Kidney tubule cell (primary cell): ENCODE measurements around the gene NDUFS7.

Source experiments
- DNase-seq: peaks from one replicate; pipeline ENCODE4 v3.0.0-alpha.2; 2018; ENCODE audit warnings: low spot score

Gene NDUFS7

GRCh38 chr19:1386945-1387683, 3.4 kb downstream of the NDUFS7 start:
- DNase-seq, result no peak

- no peak for DNase-seq
Measured at GRCh38 chr19:1387684-1388636, 4.3 kb downstream of the NDUFS7 start.

DNA sequence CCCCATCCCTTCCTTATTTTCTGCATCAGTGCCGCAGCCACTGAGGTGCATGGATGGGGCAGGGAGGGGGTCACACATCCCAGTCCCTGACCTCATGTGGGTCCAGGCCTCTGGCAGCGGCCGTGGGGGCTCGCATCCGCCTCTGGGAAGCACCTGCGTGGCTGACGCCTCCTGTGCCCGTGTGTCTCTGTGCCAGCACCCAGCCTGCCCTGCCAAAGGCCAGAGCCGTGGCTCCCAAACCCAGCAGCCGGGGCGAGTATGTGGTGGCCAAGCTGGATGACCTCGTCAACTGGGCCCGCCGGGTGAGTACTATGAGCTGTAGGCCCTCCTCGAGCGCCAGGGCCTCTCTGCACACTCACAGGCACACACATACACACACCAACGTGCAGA, 4.9 kb downstream of the NDUFS7 start:
- DNase-seq, result no peak

DNA sequence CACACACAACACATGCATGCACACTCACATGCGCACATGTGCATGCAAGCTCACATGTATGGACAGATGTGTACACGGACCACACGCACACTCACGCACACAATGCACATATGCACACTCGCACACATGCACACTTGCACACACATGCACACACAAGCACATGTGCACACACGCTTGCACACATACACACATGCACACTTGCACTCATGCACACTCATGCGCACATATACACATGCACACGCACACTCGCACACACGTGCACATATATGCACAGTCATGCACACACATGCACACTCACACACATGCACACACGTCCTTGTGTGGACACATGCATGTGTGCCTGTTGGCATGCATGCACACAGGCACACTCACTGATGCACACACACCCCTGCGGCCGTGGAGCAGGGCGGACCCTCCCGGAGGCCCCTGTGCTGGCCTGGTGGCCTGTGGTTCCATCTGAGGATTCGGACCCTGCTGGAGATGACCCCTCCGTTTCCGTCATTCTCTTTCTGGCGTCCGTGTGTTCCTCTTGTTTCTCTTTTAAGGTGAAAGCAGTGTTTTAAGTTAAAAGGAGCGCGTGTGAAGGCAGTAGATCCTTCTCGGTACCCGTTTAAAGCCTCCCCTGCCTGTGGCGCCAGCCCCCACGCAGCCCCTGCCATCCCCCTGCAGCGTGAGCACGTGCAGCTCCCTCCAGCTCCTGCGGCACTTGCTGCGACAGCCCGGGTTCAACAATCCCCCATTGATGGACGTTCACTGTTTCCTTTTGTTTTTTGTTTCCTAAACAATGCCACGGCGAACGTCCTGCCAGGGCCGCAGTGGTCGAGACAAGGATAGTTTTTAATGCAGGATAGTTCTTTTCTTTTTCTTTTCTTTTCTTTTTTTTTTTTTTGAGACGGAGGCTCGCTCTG, 5.6 kb downstream of the NDUFS7 start:
- no peak for DNase-seq

- no peak for DNase-seq
Measured at GRCh38 chr19:1390890-1391423, 7.2 kb downstream of the NDUFS7 start.

GRCh38 chr19:1392407-1392806, 8.7 kb downstream of the NDUFS7 start:
- DNase-seq, result no peak

DNA sequence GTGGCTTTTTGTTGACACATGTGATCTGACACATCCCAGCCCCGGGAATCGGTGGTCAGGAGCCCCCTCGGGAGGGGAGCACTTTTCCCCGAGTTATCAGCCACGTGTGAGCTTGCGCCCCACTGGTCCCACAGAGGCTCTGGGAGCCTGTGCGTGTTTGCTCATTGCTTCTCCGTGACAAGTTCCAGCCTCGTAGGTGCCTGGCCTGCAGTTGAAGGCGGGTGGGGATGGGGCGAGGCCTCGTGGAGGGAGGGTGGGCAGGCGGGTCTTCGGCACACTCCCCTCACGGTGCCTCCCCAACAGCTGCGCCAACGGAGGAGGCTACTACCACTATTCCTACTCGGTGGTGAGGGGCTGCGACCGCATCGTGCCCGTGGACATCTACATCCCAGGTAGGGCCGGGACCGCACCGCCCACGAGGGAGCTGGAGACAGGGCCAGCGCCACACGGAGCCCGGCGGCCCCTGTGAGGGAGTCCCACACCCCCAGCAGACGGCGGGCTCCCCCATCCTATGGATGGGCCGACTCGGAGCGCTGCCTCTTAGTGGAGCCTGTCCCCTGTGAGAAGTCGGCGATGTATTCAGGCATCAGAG, 9.3 kb downstream of the NDUFS7 start:
- no peak for DNase-seq

DNA sequence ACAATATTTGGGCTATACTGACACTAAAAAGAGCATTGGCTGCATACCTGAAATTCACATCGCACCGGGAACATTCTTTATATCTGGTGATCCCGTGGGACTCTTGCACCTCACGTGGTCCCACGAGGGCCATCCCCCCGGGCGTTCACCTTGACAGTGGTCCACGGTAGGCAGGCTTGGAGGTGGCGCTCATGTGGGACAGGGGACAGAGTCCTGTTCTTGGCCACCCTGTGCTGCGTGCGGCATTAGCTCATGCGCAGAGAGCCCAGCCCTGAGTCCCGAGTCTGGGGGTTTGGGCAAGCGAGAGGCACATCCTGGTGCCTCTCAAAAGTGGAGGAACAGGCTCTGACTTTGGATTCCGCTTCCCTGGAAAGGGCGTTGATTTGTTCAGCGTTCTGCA, 10.1 kb downstream of the NDUFS7 start:
- DNase-seq, result no peak

DNA sequence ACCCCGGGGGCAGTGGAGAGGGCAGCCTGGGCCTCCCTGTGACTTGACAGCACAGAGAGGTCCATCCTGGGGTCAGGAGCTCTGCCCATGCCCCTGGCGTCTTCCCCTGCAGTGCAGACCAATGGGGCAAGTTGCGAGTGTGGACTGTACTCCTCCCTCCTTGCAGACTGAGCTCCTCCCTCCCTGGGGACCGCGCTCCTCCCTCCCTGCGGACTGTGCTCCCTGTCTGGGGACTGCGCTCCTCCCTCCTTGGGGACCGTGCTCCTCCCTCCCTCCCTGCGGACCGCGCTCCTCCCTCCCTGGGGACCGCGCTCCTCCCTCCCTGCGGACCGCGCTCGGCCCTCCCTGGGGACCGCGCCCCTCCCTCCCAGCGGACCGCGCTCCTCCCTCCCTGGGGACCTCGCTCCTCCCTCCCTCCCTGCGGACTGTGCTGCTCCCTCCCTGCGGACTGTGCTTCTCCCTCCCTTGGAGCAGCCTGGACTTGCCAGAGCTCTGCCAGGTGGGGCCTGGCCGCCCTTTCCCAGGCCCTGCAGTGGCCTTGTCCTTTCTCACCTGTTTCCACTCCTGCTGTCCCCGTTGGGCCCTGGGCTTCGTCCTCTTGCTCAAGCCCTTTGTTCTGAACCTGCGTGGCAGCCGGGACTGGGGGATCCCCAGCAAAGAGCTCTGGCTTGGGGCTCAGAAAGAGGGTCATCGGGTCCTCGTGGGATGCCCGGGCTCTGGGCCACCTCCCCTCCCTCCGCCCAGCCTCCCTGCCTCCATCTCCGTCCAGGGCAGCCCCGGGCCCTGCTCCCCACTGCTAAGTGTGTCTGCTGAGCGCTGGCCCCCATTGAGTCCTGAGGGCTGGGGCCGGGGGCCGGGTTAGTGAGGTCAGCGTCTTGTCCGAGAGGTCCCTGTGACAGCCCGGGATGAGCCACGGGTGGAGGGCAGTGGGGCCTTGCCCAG, 10.8 kb downstream of the NDUFS7 start:
- no peak for DNase-seq

GRCh38 chr19:1395194-1396018, 11.7 kb downstream of the NDUFS7 start:
- DNase-seq, result no peak

GRCh38 chr19:1396019-1396767, 12.5 kb downstream of the NDUFS7 start:
- DNase-seq, result no peak

GRCh38 chr19:1396768-1397679, 13.3 kb downstream of the NDUFS7 start:
- DNase-seq, result no peak

DNA sequence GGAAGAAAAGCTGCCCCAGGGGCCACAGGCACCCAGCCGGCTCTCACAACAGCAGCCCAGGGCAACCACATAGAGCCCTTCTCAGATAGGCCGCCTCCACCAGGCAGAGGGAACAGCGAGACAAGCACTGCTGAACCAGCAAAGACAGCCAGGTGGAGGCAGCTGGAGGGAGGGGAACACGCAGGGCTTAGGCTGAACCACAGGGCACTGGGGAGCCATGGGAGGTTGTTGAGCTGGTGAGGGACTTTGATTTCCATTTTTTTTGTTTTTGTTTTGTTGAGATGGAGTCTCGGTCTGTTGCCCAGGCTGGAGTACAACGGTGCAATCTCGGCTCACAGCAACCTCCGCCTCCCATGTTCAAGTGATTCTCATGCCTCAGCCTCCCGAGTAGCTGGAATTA, 14.1 kb downstream of the NDUFS7 start:
- no peak for DNase-seq

- no peak for DNase-seq
Measured at GRCh38 chr19:1399079-1399478, 15.4 kb downstream of the NDUFS7 start.

DNA sequence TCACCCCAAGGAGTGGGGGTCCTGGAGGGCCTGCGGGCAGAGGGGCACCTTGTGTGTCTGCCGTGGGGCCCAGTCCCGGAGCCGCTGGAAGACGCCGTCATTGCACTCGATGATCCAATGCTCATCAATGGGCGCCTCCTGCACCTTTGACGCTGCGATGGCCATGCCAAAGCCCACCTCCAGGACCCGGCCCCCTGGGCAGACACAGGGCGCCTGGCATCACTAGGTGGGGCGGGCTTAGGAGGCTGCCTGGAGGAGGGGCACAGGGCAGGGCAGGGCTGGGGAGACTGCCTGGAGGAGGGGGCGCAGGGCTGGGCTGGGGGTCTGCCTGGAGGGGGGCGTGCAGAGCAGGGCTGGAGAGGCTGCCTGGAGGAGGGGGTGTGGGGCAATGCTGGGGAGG, 16.0 kb downstream of the NDUFS7 start:
- DNase-seq, result no peak

DNA sequence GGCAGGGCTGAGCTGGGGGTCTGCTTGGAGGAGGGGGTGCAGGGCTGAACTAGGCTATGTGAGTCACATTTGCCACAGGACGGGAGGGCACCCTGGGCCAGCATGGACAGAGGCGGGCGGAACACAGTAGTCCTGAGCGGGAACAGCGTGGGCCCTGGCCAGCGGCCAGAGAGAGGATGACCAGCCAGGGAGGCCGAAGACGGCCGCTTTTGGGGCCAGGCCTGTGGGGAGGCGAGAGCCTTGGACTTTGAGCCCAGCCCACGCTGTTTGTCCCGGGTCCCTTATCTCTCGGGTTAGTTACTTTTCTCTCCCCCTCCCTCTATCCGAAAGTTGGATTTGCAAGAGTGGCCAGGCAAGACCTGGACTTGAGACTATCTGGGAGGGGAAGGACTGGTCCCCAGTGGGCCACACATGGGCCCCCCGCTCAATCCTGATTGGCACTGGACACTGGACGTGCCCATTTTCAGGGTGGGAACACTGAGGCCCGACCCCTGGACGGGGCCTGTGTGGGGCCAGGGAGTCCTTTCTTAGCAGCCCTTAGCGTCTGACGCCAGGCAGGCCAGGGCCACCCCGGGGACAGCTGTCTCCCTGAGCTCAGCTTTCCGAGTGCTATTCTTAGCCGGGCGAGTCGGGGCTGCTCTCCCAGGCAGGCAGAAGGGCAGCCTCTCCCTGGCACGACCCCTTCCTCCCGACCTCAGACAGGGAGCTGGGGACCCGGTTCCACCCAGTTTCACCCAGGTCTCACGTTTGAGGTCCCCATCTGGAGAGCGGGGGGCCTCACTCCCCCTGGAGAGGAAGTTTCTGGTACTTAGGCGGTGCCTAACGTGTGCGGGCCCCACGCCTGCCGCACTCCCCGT, 16.8 kb downstream of the NDUFS7 start:
- DNase-seq, result no peak
